Measurements from ENCODE around the gene TAS1R1. TPM values are rescaled to one million over a fixed set of nuclear protein-coding genes. Genes with fewer than 3 reads are reported as not detected.

TAS1R1 gene
- total RNA-seq, 3 donors from 2014 or later (not counting 1 experiment from before 2014, with no cell fraction given), result not detected

GRCh38 chr1:6507037-6507428 is 48.1 kb upstream of the TAS1R1 start:
- no peak for ATAC-seq
- no peak overlapping the region for H3K27ac Mint-ChIP-seq
- H3K27me3 Mint-ChIP-seq (ENCODE audit: low read depth in 2 of 2), result no peaks in the 10 kb centered on the region

GRCh38 chr1:6507461-6507911 is 47.6 kb upstream of the TAS1R1 start:
- no peaks in the 10 kb centered on the region for H3K27me3 Mint-ChIP-seq (ENCODE audit: low read depth in 2 of 2)
- no peak overlapping the region for H3K4me3 ChIP-seq (ENCODE audit: low read length)
- no peak overlapping the region for H3K27ac Mint-ChIP-seq
- WGBS (ENCODE audit: insufficient coverage), result 85% methylated on average over 12 of the region's 12 CpGs
- no peaks in the 10 kb centered on the region for H3K36me3 Mint-ChIP-seq
- DNase-seq (no peak), ATAC-seq (no peak)
- H3K9me3 ChIP-seq (ENCODE audit: control insufficient read depth, insufficient read depth, low read length), result no peaks in the 10 kb centered on the region
- no peaks in the 10 kb centered on the region for H3K36me3 ChIP-seq (ENCODE audit: control insufficient read depth, insufficient read depth, low read length)
- TF ChIP-seq CTCF (IDR thresholded peaks at IDR 0.05), result no peak
- no peaks in the 10 kb centered on the region for H3K27me3 ChIP-seq (ENCODE audit: control insufficient read depth, insufficient read depth, low read length)
- no peaks in the 10 kb centered on the region for H3K4me1 Mint-ChIP-seq
- H3K4me3 Mint-ChIP-seq, result no peak overlapping the region
- intact Hi-C loops (cut with micrococcal nuclease), result no loop called here
- no peak overlapping the region for H3K27ac ChIP-seq (ENCODE audit: low read length)
- no peaks in the 10 kb centered on the region for H3K4me1 ChIP-seq (ENCODE audit: control insufficient read depth, insufficient read depth, low read length)
- no peaks in the 10 kb centered on the region for H3K9me3 Mint-ChIP-seq

More at GRCh38 chr1:6507037-6507428, 48.1 kb upstream of the TAS1R1 start:
- Histone ChIP-seq H3K27me3 (ENCODE audit: control insufficient read depth, insufficient read depth, low read length) (no peaks in the 10 kb centered on the region), H3K4me1 (ENCODE audit: control insufficient read depth, insufficient read depth, low read length) (no peaks in the 10 kb centered on the region), H3K36me3 (ENCODE audit: control insufficient read depth, insufficient read depth, low read length) (no peaks in the 10 kb centered on the region), H3K27ac (ENCODE audit: low read length) (no peak overlapping the region), H3K4me3 (ENCODE audit: low read length) (no peak overlapping the region), H3K9me3 (ENCODE audit: control insufficient read depth, insufficient read depth, low read length) (no peaks in the 10 kb centered on the region)
- WGBS (ENCODE audit: insufficient coverage), result 53% methylated on average over 7 of the region's 7 CpGs
- no peak for DNase-seq
- intact Hi-C loops (cut with micrococcal nuclease), result no loop called here
- no peaks in the 10 kb centered on the region for H3K9me3 Mint-ChIP-seq
- no peak overlapping the region for H3K4me3 Mint-ChIP-seq
- H3K4me1 Mint-ChIP-seq, result no peaks in the 10 kb centered on the region
- TF ChIP-seq CTCF (IDR thresholded peaks at IDR 0.05), result no peak
- H3K36me3 Mint-ChIP-seq, result no peaks in the 10 kb centered on the region

GRCh38 chr1:6508154-6508815 is 46.8 kb upstream of the TAS1R1 start:
- Mint-ChIP-seq H3K4me1 (no peaks in the 10 kb centered on the region), H3K4me3 (no peak overlapping the region), H3K27ac (no peak overlapping the region), H3K9me3 (no peaks in the 10 kb centered on the region), H3K36me3 (no peaks in the 10 kb centered on the region), H3K27me3 (ENCODE audit: low read depth in 2 of 2) (no peaks in the 10 kb centered on the region)
- Histone ChIP-seq H3K4me3 (ENCODE audit: low read length) (no peak overlapping the region), H3K27ac (ENCODE audit: low read length) (no peak overlapping the region), H3K4me1 (ENCODE audit: control insufficient read depth, insufficient read depth, low read length) (no peaks in the 10 kb centered on the region), H3K9me3 (ENCODE audit: control insufficient read depth, insufficient read depth, low read length) (no peaks in the 10 kb centered on the region), H3K36me3 (ENCODE audit: control insufficient read depth, insufficient read depth, low read length) (no peaks in the 10 kb centered on the region), H3K27me3 (ENCODE audit: control insufficient read depth, insufficient read depth, low read length) (no peaks in the 10 kb centered on the region)
- DNase-seq, result no peak
- no peak for ATAC-seq
- 86% methylated on average over 18 of the region's 18 CpGs for WGBS (ENCODE audit: insufficient coverage)
- intact Hi-C loops (cut with micrococcal nuclease), result no loop called here
- no peak for TF ChIP-seq CTCF (IDR thresholded peaks at IDR 0.05)

GRCh38 chr1:6508816-6509189 is 46.3 kb upstream of the TAS1R1 start:
- H3K4me1 Mint-ChIP-seq, result no peaks in the 10 kb centered on the region

More at GRCh38 chr1:6508816-6509189, 46.3 kb upstream of the TAS1R1 start:
- WGBS (ENCODE audit: insufficient coverage), result 92% methylated on average over 11 of the region's 11 CpGs
- no peak for ATAC-seq
- Histone ChIP-seq H3K36me3 (ENCODE audit: control insufficient read depth, insufficient read depth, low read length) (no peaks in the 10 kb centered on the region), H3K4me1 (ENCODE audit: control insufficient read depth, insufficient read depth, low read length) (no peaks in the 10 kb centered on the region), H3K27me3 (ENCODE audit: control insufficient read depth, insufficient read depth, low read length) (no peaks in the 10 kb centered on the region), H3K4me3 (ENCODE audit: low read length) (no peak overlapping the region), H3K9me3 (ENCODE audit: control insufficient read depth, insufficient read depth, low read length) (no peaks in the 10 kb centered on the region), H3K27ac (ENCODE audit: low read length) (no peak overlapping the region)
- H3K9me3 Mint-ChIP-seq, result no peaks in the 10 kb centered on the region
- no peak for DNase-seq
- intact Hi-C loops (cut with micrococcal nuclease), result no loop called here
- no peak for TF ChIP-seq CTCF (IDR thresholded peaks at IDR 0.05)
- H3K27me3 Mint-ChIP-seq (ENCODE audit: low read depth in 2 of 2), result no peaks in the 10 kb centered on the region
- H3K27ac Mint-ChIP-seq, result no peak overlapping the region
- no peaks in the 10 kb centered on the region for H3K36me3 Mint-ChIP-seq
- H3K4me3 Mint-ChIP-seq, result no peak overlapping the region
